ENCODE data around the gene CASTOR1. TPM values are rescaled to one million over a fixed set of nuclear protein-coding genes. Genes with fewer than 3 reads are reported as not detected.

Gene CASTOR1
- total and polyA plus RNA-seq, 11 donors: 3.8 to 16.6 (median 7.1) TPM

DNA sequence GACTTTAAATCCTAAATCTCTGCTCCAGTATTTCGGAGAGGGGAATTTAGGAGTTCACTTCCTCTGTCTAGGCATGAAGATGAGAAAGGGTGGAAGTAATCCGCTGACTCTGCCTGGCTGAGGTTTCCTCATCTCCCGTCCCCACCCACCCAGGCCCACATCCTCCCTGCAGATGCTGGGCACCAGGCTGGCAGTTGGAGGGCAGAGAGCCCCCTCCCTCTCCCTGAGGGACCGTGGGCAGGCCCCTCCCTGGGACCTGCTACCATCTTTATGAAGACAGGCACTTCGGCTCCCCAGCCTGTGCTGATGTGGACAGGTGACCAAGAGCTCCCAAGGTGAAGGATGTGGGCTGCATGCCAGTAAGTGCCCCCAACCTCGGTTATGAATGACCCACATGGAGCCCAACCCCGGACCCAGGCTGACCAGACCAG lies 6.7 kb downstream of the CASTOR1 start:
- H3K4me1 ChIP-seq: peaks cover 0 to 46% (median 4%) of the 10 kb centered on the region in 12 donors
- H3K27me3 ChIP-seq: no peaks in the 10 kb centered on the region
- TF ChIP-seq CTCF (IDR thresholded peaks at IDR 0.05) (no peak), POLR2A (IDR thresholded peaks at IDR 0.05) (no peak)
- ATAC-seq (peak in 1 of 4 donors; percentile 36), DNase-seq (peak in 1 of 5 donors; percentile 62)
- H3K36me3 ChIP-seq: peaks cover 0 to 26% (median 8%) of the 10 kb centered on the region in 9 donors
- 67 to 83% (median 76%) methylated on average over 2 to 7 of the region's 7 CpGs for WGBS, 4 donors
- no peak overlapping the region for H3K4me3 ChIP-seq
- intact Hi-C loops (cut with DNase I): loop anchor here in 1 of 10 donors (2.0 kb wide), 1 partner anchor 48 kb away; no protein-coding TSS in a partner anchor
- H3K27ac ChIP-seq: no peak overlapping the region
- H3K9me3 ChIP-seq: no peaks in the 10 kb centered on the region

DNA sequence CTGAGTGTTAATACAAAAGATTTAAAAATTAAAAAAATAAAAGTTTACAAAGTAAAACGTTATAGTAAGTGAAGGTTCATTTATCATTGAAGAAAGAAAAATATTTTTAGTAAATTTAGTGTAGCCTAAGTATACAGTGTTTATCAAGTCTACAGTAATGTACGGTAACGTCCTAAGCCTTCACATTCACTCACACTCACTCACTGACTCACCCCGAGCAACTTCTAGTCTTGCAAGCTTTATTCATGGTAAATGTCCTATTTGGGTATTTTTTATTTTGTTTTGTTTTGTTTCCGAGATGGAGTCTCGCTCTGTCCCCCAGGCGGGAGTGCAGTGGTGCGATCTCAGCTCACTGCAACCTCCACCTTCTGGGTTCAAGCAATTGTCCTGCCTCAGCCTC lies 8.8 kb downstream of the CASTOR1 start:
- no peak for ATAC-seq
- Histone ChIP-seq H3K4me1 (peaks cover 0 to 63% (median 7%) of the 10 kb centered on the region in 12 donors), H3K4me3 (no peak overlapping the region), H3K27ac (no peak overlapping the region), H3K27me3 (no peaks in the 10 kb centered on the region), H3K9me3 (no peaks in the 10 kb centered on the region), H3K36me3 (peaks cover 0 to 13% (median 5%) of the 10 kb centered on the region in 9 donors)
- no peak for DNase-seq
- TF ChIP-seq CTCF (IDR thresholded peaks at IDR 0.05) (no peak), POLR2A (IDR thresholded peaks at IDR 0.05) (no peak)
- intact Hi-C loops (cut with DNase I): no loop called here
- WGBS, 4 donors: 81 to 91% (median 85%) methylated on average over 8 of the region's 8 CpGs

GRCh38 chr22:30279932-30280331 lies 9.4 kb downstream of the CASTOR1 start:
- H3K36me3 ChIP-seq: peaks cover 0 to 7% (median 0%) of the 10 kb centered on the region in 9 donors
- DNase-seq (no peak), ATAC-seq (no peak)
- no peak overlapping the region for H3K4me3 ChIP-seq
- intact Hi-C loops (cut with DNase I): loop anchor here in 1 of 10 donors (5.0 kb wide), 1 partner anchor 97 kb away; no protein-coding TSS in a partner anchor
- no peaks in the 10 kb centered on the region for H3K27me3 ChIP-seq
- no peak for TF ChIP-seq POLR2A (IDR thresholded peaks at IDR 0.05)
- WGBS, 4 donors: 88 to 96% (median 93%) methylated on average over 5 of the region's 5 CpGs
- peaks cover 0 to 69% (median 7%) of the 10 kb centered on the region in 12 donors for H3K4me1 ChIP-seq
- H3K9me3 ChIP-seq: no peaks in the 10 kb centered on the region
- H3K27ac ChIP-seq: peak overlapping the region in 1 of 12 donors; percentile 27

GRCh38 chr22:30279046-30279788 lies 10.1 kb downstream of the CASTOR1 start:
- DNase-seq: peak; percentile 53 to 84 (median 64)
- no peaks in the 10 kb centered on the region for H3K27me3 ChIP-seq
- no peak for TF ChIP-seq CTCF (IDR thresholded peaks at IDR 0.05)
- TF ChIP-seq POLR2A (IDR thresholded peaks at IDR 0.05): no peak

More at GRCh38 chr22:30279046-30279788, 10.1 kb downstream of the CASTOR1 start:
- no peak overlapping the region for H3K4me3 ChIP-seq
- H3K27ac ChIP-seq: peak overlapping the region in 1 of 12 donors; percentile 27
- no peaks in the 10 kb centered on the region for H3K9me3 ChIP-seq
- H3K36me3 ChIP-seq: peaks cover 0 to 3% (median 0%) of the 10 kb centered on the region in 9 donors
- ATAC-seq: peak in 3 of 4 donors; percentile 42 to 59 (median 48)
- intact Hi-C loops (cut with DNase I): loop anchor here in 1 of 10 donors (5.0 kb wide), 1 partner anchor 98 kb away; no protein-coding TSS in a partner anchor
- peaks cover 0 to 76% (median 7%) of the 10 kb centered on the region in 12 donors for H3K4me1 ChIP-seq
- 77 to 85% (median 80%) methylated on average over 13 to 16 of the region's 16 CpGs for WGBS, 4 donors

Measured in heart left ventricle (tissue), 16 donors.